Stimulated activated CD4-positive, alpha-beta T cell treated with anti-CD3 and anti-CD28 coated beads, Interleukin-15, amount 100 ng/mL, for 1 hour (primary cell): Measurements from ENCODE around the gene TREM1.
A peak's percentile ranks its signal among the peaks of the same experiment; 100 is the strongest.

Source experiments
- DNase-seq, 2 donors: peaks; one replicate each; pipeline ENCODE4 v3.0.0-alpha.2; 2020; ENCODE audit warnings: low read depth in 1 of 2, low spot score in 1 of 2

The TREM1 gene

DNA sequence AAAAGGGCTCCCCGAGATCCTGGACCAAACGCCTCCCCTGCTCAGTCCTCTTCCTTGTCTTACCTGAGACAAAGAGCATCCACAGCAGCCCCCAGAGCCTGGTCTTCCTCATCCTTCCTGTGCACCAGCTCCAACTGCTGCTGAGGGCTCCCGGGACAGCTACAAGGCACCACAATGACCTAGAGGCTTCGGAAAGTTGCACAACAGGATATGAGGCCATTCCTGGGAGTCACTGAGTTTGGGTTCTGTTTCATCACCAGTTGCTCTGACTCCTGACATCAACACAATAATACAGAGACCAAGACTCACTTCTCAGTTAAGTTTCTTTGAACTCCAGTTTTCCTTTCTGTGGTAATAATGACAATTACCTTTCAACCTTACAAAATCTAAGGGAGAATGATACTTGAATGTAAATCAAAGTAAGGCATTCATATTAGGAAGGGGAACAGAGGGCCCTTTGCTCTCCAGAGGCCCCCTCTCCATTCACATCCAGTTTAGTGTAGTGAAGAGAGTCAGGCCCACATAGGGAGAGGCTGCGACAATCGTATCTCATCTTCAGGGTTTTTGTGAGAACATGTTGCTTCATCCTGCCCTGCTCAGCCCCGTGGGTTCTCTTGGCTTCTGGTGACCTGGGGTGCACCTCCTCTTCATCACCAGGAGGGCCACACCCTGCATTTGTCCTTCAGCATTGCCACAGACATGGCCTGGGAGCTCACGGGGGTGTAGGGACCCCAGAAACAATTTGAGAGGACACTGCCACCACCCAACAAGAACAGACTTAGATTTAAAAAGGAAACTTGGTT lies at the start of gene TREM1:
Gene TREM1, minus strand, starts transcription at position 139 of the 803 bp plus-strand sequence. Its CDS starts 27 bp downstream, at position 112.
- DNase-seq: no peak

- DNase-seq: no peak
Measured at GRCh38 chr6:41335943-41336342, 49.5 kb upstream of the TREM1 start.

DNA sequence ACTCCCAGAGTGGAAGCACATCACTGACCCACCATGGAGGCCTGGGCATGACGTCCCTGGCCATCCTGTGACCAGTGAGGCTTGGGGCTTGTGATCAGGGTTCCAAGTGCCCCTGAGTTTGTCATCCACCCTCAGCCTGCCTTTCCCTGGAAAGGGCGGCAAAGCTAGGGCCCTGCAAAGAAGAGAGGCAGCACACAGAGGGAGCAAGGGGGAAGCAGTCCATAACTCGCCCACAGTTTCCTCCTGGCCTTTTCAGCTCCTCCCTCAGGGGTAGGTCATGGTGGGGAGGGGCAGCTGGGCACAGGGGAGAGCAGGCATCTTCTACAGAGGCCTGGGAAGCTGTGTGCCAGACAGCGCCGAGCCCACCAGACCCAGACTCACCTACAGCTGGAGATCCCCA lies 48.8 kb upstream of the TREM1 start, which contains the start of gene NCR2:
Gene NCR2, plus strand, starts transcription at position 313 of the 400 bp plus-strand sequence. CDS start 269 bp downstream, outside the sequence.
- DNase-seq: no peak

GRCh38 chr6:41334482-41335040 lies 48.1 kb upstream of the TREM1 start:
- DNase-seq: no peak

DNA sequence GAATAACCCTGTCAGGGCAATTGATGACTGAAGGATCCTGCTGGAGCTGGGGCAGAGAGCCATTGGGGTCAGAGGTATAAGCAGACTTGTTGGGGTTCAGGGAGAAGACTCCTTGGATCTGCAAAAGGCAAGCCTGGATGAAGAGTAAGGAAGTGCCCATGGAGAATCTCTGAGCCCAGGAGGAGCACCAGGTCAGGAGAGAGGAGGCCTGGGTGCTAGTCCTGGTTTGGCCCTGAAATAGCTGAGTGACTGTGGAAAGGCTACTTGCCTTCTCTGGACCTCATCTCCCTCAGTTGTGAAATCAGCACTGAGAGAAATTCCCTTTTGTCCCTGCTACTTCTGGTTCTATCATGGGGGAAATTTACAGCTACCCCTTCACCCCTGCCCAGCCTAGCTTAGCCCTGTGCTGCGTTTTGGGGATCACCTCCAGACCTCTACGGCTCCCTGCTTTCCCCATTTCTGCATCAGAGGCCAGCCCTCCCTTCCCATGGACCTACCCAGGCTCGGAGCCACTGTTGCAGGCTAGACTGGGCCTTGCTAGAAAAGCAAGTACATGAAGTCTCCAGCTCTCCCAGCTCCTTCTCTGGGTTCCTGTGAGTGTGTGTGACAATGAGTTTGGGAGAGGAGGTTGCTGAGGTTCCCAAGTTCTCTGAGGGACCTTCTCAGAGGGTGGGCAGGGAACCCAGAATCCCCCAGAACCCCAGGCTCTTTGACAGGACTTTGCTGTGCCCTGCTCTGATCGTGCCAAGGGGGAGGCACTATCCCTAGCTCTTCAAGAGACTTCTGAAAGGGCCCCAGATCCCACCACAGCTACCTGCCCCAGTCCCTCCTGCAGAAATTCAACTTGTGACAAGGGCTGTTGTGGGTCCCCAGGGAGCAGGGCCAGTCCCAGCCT lies 46.6 kb upstream of the TREM1 start:
- no peak for DNase-seq

DNA sequence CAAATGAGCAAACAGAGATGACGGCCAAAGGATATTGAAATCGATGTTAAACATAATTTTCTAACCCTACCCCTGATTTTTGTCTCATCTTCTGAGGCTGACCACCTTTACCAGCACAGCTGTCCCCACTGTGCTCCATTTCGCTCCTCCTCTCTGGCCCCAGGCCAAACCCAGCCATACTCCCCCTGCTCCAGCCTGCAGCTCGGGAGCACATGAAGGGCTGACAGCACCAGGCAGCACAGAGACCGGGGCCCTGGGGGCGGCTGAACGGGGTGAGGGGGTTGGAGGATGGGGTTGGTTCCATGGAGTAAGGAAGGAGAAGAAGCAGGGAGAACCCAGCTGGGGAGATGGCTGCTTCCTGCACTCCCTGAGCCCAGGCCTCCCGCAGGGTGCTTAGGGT lies 45.8 kb upstream of the TREM1 start:
- no peak for DNase-seq

DNA sequence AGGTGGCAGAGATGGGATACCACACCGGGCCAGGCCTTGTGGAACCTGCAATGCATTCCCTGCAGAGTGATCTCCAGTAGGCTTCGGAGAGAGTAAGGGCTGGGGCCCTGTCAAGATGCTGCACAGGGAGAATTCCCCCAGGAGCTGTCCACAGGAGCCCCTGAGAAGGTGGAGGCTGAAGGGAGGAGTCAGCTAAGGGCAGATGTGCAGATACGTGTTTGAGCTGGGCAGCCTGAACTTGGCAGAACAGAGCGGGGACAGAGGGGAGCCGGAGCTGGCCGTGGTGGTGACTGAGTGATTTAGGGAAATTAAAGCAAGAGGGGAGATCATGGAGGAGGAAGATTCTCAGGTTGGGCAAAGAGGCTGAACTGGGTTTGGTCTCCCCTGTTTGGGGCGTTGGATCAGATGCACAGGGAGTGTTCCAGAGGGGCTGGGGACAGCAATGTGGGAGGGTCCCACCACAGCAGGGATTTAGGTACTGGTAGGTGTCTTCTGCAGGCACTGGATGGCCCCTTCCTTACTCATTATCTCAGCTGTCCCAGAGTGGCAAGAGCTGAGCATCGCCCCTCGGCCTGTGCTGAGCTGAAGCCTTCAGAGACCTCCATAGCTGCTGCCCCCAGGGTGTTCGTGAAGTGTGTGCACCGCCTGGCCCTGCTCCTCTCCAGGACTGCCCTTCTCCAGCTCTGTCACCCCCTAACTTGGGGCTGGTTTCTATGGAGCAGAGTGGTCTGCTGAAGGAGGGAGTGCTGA lies 45.1 kb upstream of the TREM1 start:
- no peak for DNase-seq

- no peak for DNase-seq
Measured at GRCh38 chr6:41327177-41327576, 40.7 kb upstream of the TREM1 start.

- DNase-seq: no peak
Measured at GRCh38 chr6:41326092-41326491, 39.6 kb upstream of the TREM1 start.

- no peak for DNase-seq
Measured at GRCh38 chr6:41325446-41326066, 39.1 kb upstream of the TREM1 start.

GRCh38 chr6:41321183-41321582 lies 34.7 kb upstream of the TREM1 start:
- no peak for DNase-seq

GRCh38 chr6:41318654-41319565 lies 32.4 kb upstream of the TREM1 start:
- peak; percentile 66 to 72 for DNase-seq

DNA sequence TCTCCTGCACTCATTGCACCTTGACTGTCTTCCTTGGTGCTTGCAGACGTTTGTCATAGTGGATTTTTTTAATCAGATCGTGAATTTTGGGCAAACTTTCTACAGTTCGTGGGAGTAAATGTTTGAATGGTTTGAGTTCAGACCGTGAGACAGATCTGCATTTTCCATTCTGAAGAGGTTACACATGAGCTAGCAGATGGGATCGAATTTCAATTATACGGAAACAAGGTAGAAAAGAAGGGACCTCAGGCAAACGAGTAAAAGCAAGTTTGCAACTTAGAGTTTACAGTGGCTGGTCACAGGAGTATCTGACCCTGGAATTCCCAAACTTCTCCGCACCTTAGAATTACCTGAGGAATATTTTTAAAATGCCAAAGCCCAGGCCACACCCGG lies 31.8 kb upstream of the TREM1 start:
- no peak for DNase-seq

GRCh38 chr6:41315943-41316620 lies 29.6 kb upstream of the TREM1 start:
- no peak for DNase-seq

GRCh38 chr6:41315203-41315602 lies 28.7 kb upstream of the TREM1 start:
- DNase-seq: no peak

- no peak for DNase-seq
Measured at GRCh38 chr6:41306187-41306854, 19.8 kb upstream of the TREM1 start.

- DNase-seq: no peak
Measured at GRCh38 chr6:41302638-41303037, 16.2 kb upstream of the TREM1 start.

- no peak for DNase-seq
Measured at GRCh38 chr6:41298785-41299502, 12.5 kb upstream of the TREM1 start.
